GM10248 (cell line): ENCODE data around the gene TUT7.

Experiments used
- CTCF ChIA-PET: fragments of 300-600 bp; sonication (Branson Sonifier 250); formaldehyde crosslinking; extraction: SDS; loops from one replicate; lab custom pipeline; 2021; ENCODE audit warnings: antibody characterized with exemption; lab: Yijun Ruan, JAX
- POLR2A ChIA-PET: fragments of 350-650 bp; sonication (Branson Sonifier 250); formaldehyde crosslinking; extraction: SDS; loops from one replicate; lab custom pipeline; 2020; ENCODE audit warnings: antibody characterized with exemption; lab: Yijun Ruan, JAX
- DNase-seq: peaks from one replicate; pipeline ENCODE4 v3.0.0; 2012; ENCODE audit errors: extremely low spot score
- CTCF ChIP-seq: IDR thresholded peaks from 2 replicates; pipeline ENCODE4 v1.5.1; 2012; ENCODE audit warnings: mild to moderate bottlenecking, low read depth; ENCODE audit errors: extremely low read depth, missing control alignments, control extremely low read depth

Gene TUT7

GRCh38 chr9:86328156-86328555 is 26.1 kb downstream of the TUT7 start:
- DNase-seq = no peak
- TF ChIP-seq CTCF = no peak
- CTCF ChIA-PET = interaction anchor here (1.2 to 1.9 kb wide), 3 partner anchors 12 to 21 kb away, joined by 3 to 5 read pairs (median 4); no protein-coding TSS in a partner anchor
- POLR2A ChIA-PET = no interaction called here

GRCh38 chr9:86326536-86326935 is 27.7 kb downstream of the TUT7 start:
- CTCF ChIA-PET = interaction anchor here (1.3 to 1.7 kb wide), 2 partner anchors 11 to 50 kb away, joined by 3 to 4 read pairs; no protein-coding TSS in a partner anchor
- TF ChIP-seq CTCF = no peak
- POLR2A ChIA-PET = no interaction called here
- DNase-seq = no peak

GRCh38 chr9:86324901-86325300 is 29.3 kb downstream of the TUT7 start:
- DNase-seq = no peak
- TF ChIP-seq CTCF = no peak
- ChIA-PET POLR2A (no interaction called here), CTCF (interaction anchor here (1.7 to 1.8 kb wide), 3 partner anchors 9 to 31 kb away, joined by 3 to 5 read pairs (median 5); no protein-coding TSS in a partner anchor)

- POLR2A ChIA-PET = no interaction called here
- peak; percentile 15 for DNase-seq
Observed at GRCh38 chr9:86324308-86324707, 29.9 kb downstream of the TUT7 start.

GRCh38 chr9:86322973-86323644 is 31.1 kb downstream of the TUT7 start:
- no peak for DNase-seq
- TF ChIP-seq CTCF = no peak
- CTCF ChIA-PET = interaction anchor here (0.9 to 1.8 kb wide), 4 partner anchors 10 to 29 kb away, joined by 3 to 5 read pairs (median 4); no protein-coding TSS in a partner anchor
- POLR2A ChIA-PET = no interaction called here

More at GRCh38 chr9:86324308-86324707, 29.9 kb downstream of the TUT7 start:
- no peak for TF ChIP-seq CTCF
- CTCF ChIA-PET = interaction anchor here (1.7 to 1.8 kb wide), 3 partner anchors 10 to 30 kb away, joined by 3 to 5 read pairs (median 5); no protein-coding TSS in a partner anchor

- no peak for DNase-seq
- POLR2A ChIA-PET = interaction anchor here (0.7 kb wide), 1 partner anchor 38 kb away, joined by 4 read pairs; no protein-coding TSS in a partner anchor
- no peak for TF ChIP-seq CTCF
- CTCF ChIA-PET = interaction anchor here (1.4 to 1.8 kb wide), 2 partner anchors 8 to 12 kb away, joined by 5 read pairs; no protein-coding TSS in a partner anchor
Observed at GRCh38 chr9:86321373-86321772, 32.8 kb downstream of the TUT7 start.
